H1 (cell line): ENCODE measurements around the gene MT1F. TPM values are rescaled to one million over a fixed set of nuclear protein-coding genes. Genes with fewer than 3 reads are reported as not detected.
A peak's percentile ranks its signal among the peaks of the same experiment; 100 is the strongest.

ENCODE experiments used
- CTCF ChIA-PET: fragments of 300-600 bp; sonication (Branson Sonifier 250); formaldehyde crosslinking; loops from one replicate; lab custom pipeline; 2021; ENCODE audit not compliant: partially characterized antibody; lab: Charles Lee
- POLR2A ChIA-PET: fragments of 300-600 bp; sonication (Branson Sonifier 250); formaldehyde crosslinking; loops from one replicate; lab custom pipeline; 2021; ENCODE audit warnings: inconsistent platforms; ENCODE audit not compliant: partially characterized antibody; lab: Charles Lee
- DNase-seq, 2 experiments: peaks; one replicate each; pipeline versions ENCODE4 v3.0.0 to v3.0.0-alpha.2; 2010 to 2022; ENCODE audit warnings: low spot score in 2 of 2, low read depth in 1 of 2, mixed read lengths in 1 of 2
- FAIRE-seq: peaks from 2 replicates; lab custom pipeline; 2011; peaks lifted over from hg19 to GRCh38; lab: Jason Lieb, UNC
- H2AFZ ChIP-seq: 2 replicates; pipeline ENCODE4 v1.8.1; 2012; ENCODE audit warnings: low read length, inconsistent platforms
- H2AK5ac ChIP-seq: 2 replicates; pipeline ENCODE4 v1.6.1; 2013; ENCODE audit warnings: low read depth, low read length
- H2BK120ac ChIP-seq: replicated peaks from 2 replicates; pipeline ENCODE3; 2013; ENCODE audit warnings: low read depth, low read length, inconsistent platforms
- H2BK12ac ChIP-seq: 2 replicates; pipeline ENCODE4 v1.6.1; 2013; ENCODE audit warnings: low read depth, low read length
- H2BK15ac ChIP-seq: 2 replicates; pipeline ENCODE4 v1.6.1; 2013; ENCODE audit warnings: low read length
- H2BK20ac ChIP-seq: 2 replicates; pipeline ENCODE4 v1.6.1; 2013; ENCODE audit warnings: low read length
- H2BK5ac ChIP-seq: 2 replicates; pipeline ENCODE4 v1.6.1; 2013; ENCODE audit warnings: low read depth, low read length
- H3K14ac ChIP-seq: 2 replicates; pipeline ENCODE4 v1.6.1; 2013; ENCODE audit warnings: inconsistent platforms; ENCODE audit not compliant: insufficient read length
- H3K18ac ChIP-seq: 2 replicates; pipeline ENCODE4 v1.6.1; 2013; ENCODE audit warnings: low read length; ENCODE audit errors: extremely low read depth
- H3K23ac ChIP-seq: 2 replicates; pipeline ENCODE4 v1.6.1; 2013; ENCODE audit warnings: inconsistent platforms; ENCODE audit not compliant: insufficient read length
- H3K23me2 ChIP-seq: 2 replicates; pipeline ENCODE4 v1.6.1; 2013; ENCODE audit warnings: low read depth, low read length
- H3K27ac ChIP-seq: 2 replicates; pipeline ENCODE4 v1.6.1; 2011; ENCODE audit warnings: low read depth, low read length, inconsistent platforms
- H3K27me3 ChIP-seq, 4 experiments: replicated peaks in 1 of 4; 1 replicate in 1 of 4; 2 replicates in 3 of 4; pipeline versions ENCODE4 v1.6.1 to v1.8.1; 2011 to 2013; ENCODE audit warnings: low read length in 3 of 4, mild to moderate bottlenecking in 3 of 4, inconsistent platforms in 2 of 4, mixed read lengths in 2 of 4, moderate library complexity in 1 of 4; ENCODE audit not compliant: control insufficient read depth in 3 of 4, insufficient read depth in 3 of 4; ENCODE audit errors: extremely low read depth in 1 of 4
- H3K36me3 ChIP-seq, 4 experiments: 2 replicates each; pipeline versions ENCODE4 v1.6.1 to v1.8.1; 2011 to 2013; ENCODE audit warnings: mild to moderate bottlenecking in 4 of 4, low read length in 3 of 4, moderate library complexity in 2 of 4, control low read depth in 1 of 4, inconsistent platforms in 1 of 4; ENCODE audit not compliant: insufficient read depth in 4 of 4, control insufficient read depth in 2 of 4
- H3K4ac ChIP-seq: replicated peaks from 2 replicates; pipeline ENCODE3; 2013; ENCODE audit warnings: low read length, low read depth, mixed read lengths, inconsistent platforms; ENCODE audit not compliant: insufficient read length
- H3K4me1 ChIP-seq, 4 experiments: replicated peaks in 1 of 4; 1 replicate in 1 of 4; 2 replicates in 3 of 4; pipeline versions ENCODE4 v1.6.1 to v1.8.1; 2011 to 2013; ENCODE audit warnings: low read length in 3 of 4, inconsistent platforms in 2 of 4, mixed read lengths in 1 of 4; ENCODE audit not compliant: insufficient read depth in 4 of 4, control insufficient read depth in 3 of 4
- H3K4me2 ChIP-seq, 2 experiments: 2 replicates each; pipeline versions ENCODE4 v1.6.1 to v1.8.1; 2011 to 2013; ENCODE audit warnings: low read depth in 2 of 2, low read length in 2 of 2, control low read depth in 1 of 2, inconsistent platforms in 1 of 2, mild to moderate bottlenecking in 1 of 2; ENCODE audit not compliant: insufficient read depth in 1 of 2
- H3K4me3 ChIP-seq, 4 experiments: fragments of 200-600, 300-600 bp in 1 of 4; sonication (generic), shearing (Covaris generic), sonication (Bioruptor Twin) in 1 of 4; 2 replicates each; pipeline versions ENCODE4 v1.5.1 to v1.8.1; 2011 to 2016; ENCODE audit warnings: low read length in 4 of 4, low read depth in 3 of 4, control low read depth in 2 of 4, inconsistent platforms in 2 of 4, mild to moderate bottlenecking in 2 of 4, mixed read lengths in 1 of 4, moderate library complexity in 1 of 4; ENCODE audit not compliant: insufficient read depth in 2 of 4; ENCODE audit errors: extremely low read depth in 1 of 4
- H3K56ac ChIP-seq: replicated peaks from 2 replicates; pipeline ENCODE3; 2013; ENCODE audit warnings: low read depth, mild to moderate bottlenecking, mixed read lengths, low read length, inconsistent platforms; ENCODE audit not compliant: insufficient read length
- H3K79me1 ChIP-seq: 2 replicates; pipeline ENCODE4 v1.6.1; 2013; ENCODE audit warnings: low read depth, low read length, control low read depth
- H3K79me2 ChIP-seq, 2 experiments: 2 replicates each; pipeline versions ENCODE4 v1.6.1 to v1.8.1; 2012 to 2013; ENCODE audit warnings: low read length in 2 of 2, mild to moderate bottlenecking in 2 of 2, inconsistent platforms in 1 of 2; ENCODE audit not compliant: insufficient read depth in 2 of 2, control insufficient read depth in 1 of 2
- H3K9ac ChIP-seq, 4 experiments: replicated peaks in 1 of 4; 1 replicate in 1 of 4; 2 replicates in 3 of 4; pipeline versions ENCODE4 v1.6.1 to v1.8.1; 2011 to 2013; ENCODE audit warnings: low read depth in 3 of 4, low read length in 3 of 4, control low read depth in 2 of 4, mild to moderate bottlenecking in 2 of 4, moderate library complexity in 2 of 4, inconsistent platforms in 1 of 4; ENCODE audit errors: extremely low read depth in 1 of 4
- H3K9me3 ChIP-seq, 2 experiments: 2 replicates each; pipeline versions ENCODE4 v1.6.1 to v1.8.1; 2012 to 2013; ENCODE audit warnings: mild to moderate bottlenecking in 2 of 2, moderate library complexity in 2 of 2, control low read depth in 1 of 2, inconsistent platforms in 1 of 2, low read depth in 1 of 2, low read length in 1 of 2, mixed read lengths in 1 of 2; ENCODE audit not compliant: insufficient read depth in 2 of 2
- H4K20me1 ChIP-seq, 2 experiments: replicated peaks in 1 of 2; 2 replicates each; pipeline versions ENCODE3 to v1.8.1; 2011 to 2013; ENCODE audit warnings: inconsistent platforms in 2 of 2, low read length in 2 of 2, mild to moderate bottlenecking in 1 of 2; ENCODE audit not compliant: insufficient read depth in 2 of 2, control insufficient read depth in 1 of 2
- H4K5ac ChIP-seq: 2 replicates; pipeline ENCODE4 v1.6.1; 2013; ENCODE audit warnings: low read length, low read depth, mixed read lengths, inconsistent platforms; ENCODE audit not compliant: insufficient read length
- H4K8ac ChIP-seq: 2 replicates; pipeline ENCODE4 v1.8.0; 2013; ENCODE audit warnings: mild to moderate bottlenecking, moderate library complexity, low read length, inconsistent platforms; ENCODE audit not compliant: insufficient read depth; ENCODE audit errors: extremely low read depth
- H4K91ac ChIP-seq: replicated peaks from 2 replicates; pipeline ENCODE3; 2013; ENCODE audit warnings: low read length, mixed read lengths, inconsistent platforms; ENCODE audit not compliant: insufficient read length
- CHD2 ChIP-seq: IDR thresholded peaks from 2 replicates; pipeline ENCODE4 v1.6.1; 2012; ENCODE audit warnings: low read length, improper control_type of control experiment
- E2F6 ChIP-seq: IDR thresholded peaks from 2 replicates; pipeline ENCODE4 v1.6.1; 2012; ENCODE audit warnings: inconsistent platforms
- EZH2 ChIP-seq: fragments of 200-600 bp; sonication (generic); IDR thresholded peaks from 2 replicates; pipeline ENCODE4 v1.7.1; 2012; ENCODE audit warnings: low read depth, mild to moderate bottlenecking, moderate library complexity, low read length, inconsistent platforms; ENCODE audit not compliant: severe bottlenecking
- FOSL1 ChIP-seq: IDR thresholded peaks from 2 replicates; pipeline ENCODE4 v1.6.1; 2011; ENCODE audit warnings: mild to moderate bottlenecking, low read depth, low read length, moderate library complexity; ENCODE audit not compliant: insufficient read depth
- MAFK ChIP-seq: IDR thresholded peaks from 2 replicates; pipeline ENCODE4 v1.6.1; 2012; ENCODE audit warnings: low read depth, mild to moderate bottlenecking, improper control_type of control experiment, low read length
- MAX ChIP-seq: IDR thresholded peaks from 2 replicates; pipeline ENCODE4 v1.6.1; 2012; ENCODE audit warnings: inconsistent platforms
- RNF2 ChIP-seq: fragments of 200-900, 300-1000 bp; sonication (generic); IDR thresholded peaks from 2 replicates; pipeline ENCODE4 v1.7.1; 2016; ENCODE audit warnings: borderline replicate concordance, low read depth, mild to moderate bottlenecking, antibody characterized with exemption, low read length; ENCODE audit not compliant: poor library complexity, severe bottlenecking; ENCODE audit errors: missing control alignments
- SUZ12 ChIP-seq: fragments of 200-600 bp; sonication (generic); IDR thresholded peaks from 2 replicates; pipeline ENCODE4 v1.6.1; 2012; ENCODE audit warnings: mild to moderate bottlenecking, inconsistent platforms, low read length, moderate library complexity, mixed read lengths
- WGBS, 2 experiments: shearing (Covaris generic) in 1 of 2; methylation state at CpG; one replicate each; pipeline versions ENCODE4 v1.1.6 to v1.1.7; 2013 to 2015; ENCODE audit warnings: low lambda C conversion rate in 2 of 2, mixed read lengths in 2 of 2, inconsistent platforms in 1 of 2, low coverage in 1 of 2, missing lambda C conversion rate in 1 of 2; ENCODE audit not compliant: insufficient replicate concordance in 2 of 2, insufficient coverage in 1 of 2, insufficient read length in 1 of 2; ENCODE audit errors: extremely low coverage in 1 of 2, missing lambda C conversion rate in 1 of 2; 5-methylcytosine and 5-hydroxymethylcytosine counted together
- polyA plus RNA-seq, 7 experiments: library from polyadenylated mRNA; depleted of rRNA in 3 of 7; stranded (reverse) in 5 of 7; unstranded in 2 of 7; fragments of >200 nt in 5 of 7; fragments of 200-250 nt in 2 of 7; gene quantifications; 1 replicate in 5 of 7; 2 replicates in 1 of 7; 4 replicates in 1 of 7; pipeline versions ENCODE4 v1.2.1 to v1.2.3, GENCODE V29; 2011 to 2013; ENCODE audit warnings: missing spikeins in 2 of 7, mixed read lengths in 2 of 7
- total RNA-seq: library from RNA; stranded (reverse); fragmentation: NEBNext Ultra II Directional; extraction: Animal tissue kit (Norgen Biotek cat#: 25700); gene quantifications from 2 replicates; pipeline ENCODE4 v1.2.1, GENCODE V29; 2021

MT1F gene
- total and polyA plus RNA-seq, 2 of the 8 experiments (the other 6 are each of a cell fraction or from before 2014, with no cell fraction given): 5.9 to 20.8 TPM

GRCh38 chr16:56635441-56635967, 22.3 kb upstream of the MT1F start:
- peaks cover 9% of the 10 kb centered on the region for H3K23me2 ChIP-seq
- H4K20me1 ChIP-seq: peaks cover 14 to 26% of the 10 kb centered on the region in 2 experiments
- H2BK20ac ChIP-seq: no peak overlapping the region
- CTCF ChIA-PET: interaction anchor here (1.4 to 3.0 kb wide), 3 partner anchors 11 to 32 kb away, joined by 7 to 13 read pairs (median 8); no protein-coding TSS in a partner anchor
- 0 out of 2 replicates have a peak overlapping the region, but pooled peaks have one; percentile 17 for H2BK12ac ChIP-seq
- no peaks in the 10 kb centered on the region; a peak in 1 of 8 replicates for H3K36me3 ChIP-seq
- no peak overlapping the region for H2BK5ac ChIP-seq
- peak overlapping the region; percentile 13; the same call in 1 of the 2 replicates for H3K18ac ChIP-seq
- no peak overlapping the region for H4K91ac ChIP-seq
- H3K4me2 ChIP-seq: peak overlapping the region; percentile 42 to 63
- DNase-seq (peak in 1 of 2 experiments; percentile 66), FAIRE-seq (no peak)
- H3K79me1 ChIP-seq: no peaks in the 10 kb centered on the region
- no peak overlapping the region for H4K5ac ChIP-seq
- no peak overlapping the region for H2BK15ac ChIP-seq
- no peak overlapping the region for H3K4ac ChIP-seq
- 2% methylated on average over 34 of the region's 40 CpGs; no CpG with 5 or more reads in 1 of the 2 experiments for WGBS, 2 experiments
- no peak overlapping the region for H3K56ac ChIP-seq
- H2AK5ac ChIP-seq: no peak overlapping the region
- H3K14ac ChIP-seq: no peak overlapping the region
- H3K9ac ChIP-seq: no peak overlapping the region
- no peak overlapping the region for H4K8ac ChIP-seq
- H2AFZ ChIP-seq: no peak overlapping the region
- H3K27ac ChIP-seq: no peak overlapping the region
- peaks cover 96 to 100% (median 100%) of the 10 kb centered on the region in 4 experiments for H3K27me3 ChIP-seq
- no peaks in the 10 kb centered on the region for H3K79me2 ChIP-seq
- no peak overlapping the region for H3K23ac ChIP-seq
- no peak overlapping the region for H2BK120ac ChIP-seq
- H3K4me3 ChIP-seq: peak overlapping the region in 2 of 4 experiments; percentile 6 to 46; a peak in 2 of 8 replicates
- POLR2A ChIA-PET: interaction anchor here (0.8 to 4.8 kb wide), 6 partner anchors 9 to 35 kb away, joined by 3 to 32 read pairs (median 5); partner anchors contain the start of genes MT1E, MT1G and MT1H
- H3K9me3 ChIP-seq: no peaks in the 10 kb centered on the region
- peaks cover 3 to 18% (median 7%) of the 10 kb centered on the region in 4 experiments for H3K4me1 ChIP-seq
- TF ChIP-seq FOSL1 (no peak), RNF2 (peak; percentile 10), EZH2 (peak; percentile 98), CHD2 (no peak), E2F6 (no peak), MAFK (no peak), MAX (peak; percentile 35; the same call in 1 of the 2 replicates), SUZ12 (peak; percentile 95)
